KMS-11 (cell line): Measurements from ENCODE around the gene FAM156A.

ENCODE experiments used
- H2AFZ ChIP-seq: fragments of 200-600 bp; sonication (generic); 2 replicates; pipeline ENCODE4 v1.6.1; 2016; ENCODE audit warnings: antibody characterized with exemption, mixed run types, low read depth
- H3K27ac ChIP-seq: fragments of 200-600 bp; sonication (generic); 2 replicates; pipeline ENCODE4 v1.6.1; 2016; ENCODE audit warnings: mild to moderate bottlenecking, mixed run types
- H3K27me3 ChIP-seq: fragments of 200-600 bp; sonication (generic); 2 replicates; pipeline ENCODE4 v1.6.1; 2017; ENCODE audit warnings: mild to moderate bottlenecking, low read depth, mixed run types, moderate library complexity; ENCODE audit not compliant: insufficient read depth
- H3K36me3 ChIP-seq: fragments of 200-600 bp; sonication (generic); 2 replicates; pipeline ENCODE4 v1.6.1; 2017; ENCODE audit warnings: mild to moderate bottlenecking, mixed run types; ENCODE audit not compliant: insufficient read depth
- H3K4me1 ChIP-seq: fragments of 200-600 bp; sonication (generic); 2 replicates; pipeline ENCODE4 v1.6.1; 2016; ENCODE audit warnings: mild to moderate bottlenecking, low read depth, mixed run types; ENCODE audit not compliant: poor library complexity, severe bottlenecking
- H3K4me2 ChIP-seq: fragments of 200-600 bp; sonication (generic); 2 replicates; pipeline ENCODE4 v1.7.0; 2016; ENCODE audit warnings: mild to moderate bottlenecking, mixed run types
- H3K4me3 ChIP-seq: fragments of 200-600 bp; sonication (generic); IDR thresholded peaks from 2 replicates; pipeline ENCODE4 v1.6.1; 2017; ENCODE audit warnings: low read depth, low read length, mixed read lengths; ENCODE audit not compliant: insufficient read depth
- H3K79me2 ChIP-seq: fragments of 200-600 bp; sonication (generic); 2 replicates; pipeline ENCODE4 v1.6.1; 2016; ENCODE audit warnings: low read depth, mixed run types; ENCODE audit not compliant: insufficient read depth
- H3K9ac ChIP-seq: fragments of 200-600 bp; sonication (generic); 2 replicates; pipeline ENCODE4 v1.6.1; 2016; ENCODE audit warnings: mild to moderate bottlenecking, mixed run types
- H4K20me1 ChIP-seq: fragments of 200-600 bp; sonication (generic); 2 replicates; pipeline ENCODE4 v1.6.1; 2016; ENCODE audit warnings: mild to moderate bottlenecking, mixed run types; ENCODE audit not compliant: insufficient read depth
- TF ChIP-seq, protein P1 (sequence below): fragments of 200-600 bp; sonication (generic); conservative IDR thresholded peaks from 2 replicates; pipeline ENCODE4 v1.6.1; 2017; ENCODE audit warnings: low read depth, mild to moderate bottlenecking, antibody characterized with exemption, low read length, moderate library complexity, mixed read lengths

The FAM156A gene

GRCh38 chrX:53001958-53002357 lies 43.6 kb upstream of the FAM156A start:
- no peaks in the 10 kb centered on the region for H3K27me3 ChIP-seq
- no peak overlapping the region for H3K4me2 ChIP-seq

DNA sequence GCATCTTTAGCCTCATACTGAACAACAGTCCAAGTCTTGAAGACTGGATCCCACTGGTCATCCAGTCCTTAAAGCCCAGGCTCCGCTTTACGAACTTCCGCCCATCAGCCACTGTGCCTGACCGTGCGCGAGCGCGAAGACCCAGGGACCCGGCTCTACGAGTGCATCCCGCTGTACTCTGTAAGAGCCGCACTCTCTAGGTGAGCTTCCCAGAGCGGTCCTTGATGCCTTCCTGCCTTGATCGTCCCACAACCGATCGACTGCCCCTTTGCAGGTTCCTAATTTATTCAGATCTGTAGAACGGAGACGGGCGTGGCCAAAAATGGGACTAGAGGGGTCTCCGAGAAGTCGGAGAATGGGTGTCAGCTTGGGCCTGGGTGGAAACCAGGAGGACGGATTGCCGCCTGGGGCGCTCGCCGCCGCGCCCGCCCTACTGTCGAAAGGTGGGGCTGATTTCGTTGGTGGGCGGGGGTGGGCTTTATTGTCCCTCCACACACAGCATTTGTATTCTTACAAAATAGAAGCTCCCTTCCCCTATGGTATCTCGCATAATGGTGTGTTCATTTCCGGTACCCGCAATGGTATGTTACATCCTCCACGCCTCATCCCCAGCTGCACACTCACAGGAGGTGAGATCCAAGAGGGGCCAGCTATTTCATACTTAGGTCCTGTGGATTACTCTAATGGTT lies 42.3 kb upstream of the FAM156A start:
- no peaks in the 10 kb centered on the region for H3K27me3 ChIP-seq
- no peak overlapping the region for H2AFZ ChIP-seq
- no peak overlapping the region for H3K9ac ChIP-seq
- no peaks in the 10 kb centered on the region for H4K20me1 ChIP-seq
- TF ChIP-seq, protein P1, sequence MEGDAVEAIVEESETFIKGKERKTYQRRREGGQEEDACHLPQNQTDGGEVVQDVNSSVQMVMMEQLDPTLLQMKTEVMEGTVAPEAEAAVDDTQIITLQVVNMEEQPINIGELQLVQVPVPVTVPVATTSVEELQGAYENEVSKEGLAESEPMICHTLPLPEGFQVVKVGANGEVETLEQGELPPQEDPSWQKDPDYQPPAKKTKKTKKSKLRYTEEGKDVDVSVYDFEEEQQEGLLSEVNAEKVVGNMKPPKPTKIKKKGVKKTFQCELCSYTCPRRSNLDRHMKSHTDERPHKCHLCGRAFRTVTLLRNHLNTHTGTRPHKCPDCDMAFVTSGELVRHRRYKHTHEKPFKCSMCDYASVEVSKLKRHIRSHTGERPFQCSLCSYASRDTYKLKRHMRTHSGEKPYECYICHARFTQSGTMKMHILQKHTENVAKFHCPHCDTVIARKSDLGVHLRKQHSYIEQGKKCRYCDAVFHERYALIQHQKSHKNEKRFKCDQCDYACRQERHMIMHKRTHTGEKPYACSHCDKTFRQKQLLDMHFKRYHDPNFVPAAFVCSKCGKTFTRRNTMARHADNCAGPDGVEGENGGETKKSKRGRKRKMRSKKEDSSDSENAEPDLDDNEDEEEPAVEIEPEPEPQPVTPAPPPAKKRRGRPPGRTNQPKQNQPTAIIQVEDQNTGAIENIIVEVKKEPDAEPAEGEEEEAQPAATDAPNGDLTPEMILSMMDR, result no peak
- no peaks in the 10 kb centered on the region for H3K79me2 ChIP-seq
- H3K4me3 ChIP-seq, result no peak overlapping the region
- H3K4me1 ChIP-seq, result peaks cover 5% of the 10 kb centered on the region
- H3K36me3 ChIP-seq, result no peaks in the 10 kb centered on the region
- H3K27ac ChIP-seq, result no peak overlapping the region
- no peak overlapping the region for H3K4me2 ChIP-seq

More at GRCh38 chrX:53001958-53002357, 43.6 kb upstream of the FAM156A start:
- Histone ChIP-seq H3K4me3 (no peak overlapping the region), H3K79me2 (no peaks in the 10 kb centered on the region), H2AFZ (no peak overlapping the region), H3K4me1 (no peaks in the 10 kb centered on the region), H4K20me1 (no peaks in the 10 kb centered on the region), H3K36me3 (no peaks in the 10 kb centered on the region), H3K9ac (no peak overlapping the region), H3K27ac (no peak overlapping the region)
- TF ChIP-seq, protein P1, result no peak

DNA sequence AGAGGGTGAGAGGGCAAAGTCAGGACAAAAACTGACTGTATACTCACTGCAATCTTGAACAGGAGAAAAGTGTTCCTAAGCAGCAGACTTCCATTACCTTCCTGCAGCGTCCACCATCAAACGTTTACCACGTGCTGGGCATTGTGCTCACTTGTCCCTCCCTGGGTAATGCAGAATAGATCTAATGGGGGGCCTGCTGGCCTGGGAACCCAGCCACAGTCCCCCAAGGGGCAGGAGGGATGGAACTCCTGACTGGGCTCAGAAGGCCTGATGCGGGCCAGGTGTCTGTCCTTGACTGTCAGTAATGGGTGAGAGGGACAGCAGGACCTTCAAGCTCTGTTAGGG lies 37.6 kb upstream of the FAM156A start:
- Histone ChIP-seq H2AFZ (peak overlapping the region; percentile 86), H3K79me2 (peaks cover 9% of the 10 kb centered on the region; the same call in 1 of the 2 replicates), H3K9ac (peak overlapping the region; percentile 83; the same call in 1 of the 2 replicates), H3K36me3 (no peaks in the 10 kb centered on the region), H4K20me1 (no peaks in the 10 kb centered on the region), H3K27ac (peak overlapping the region; percentile 82; the same call in 1 of the 2 replicates), H3K4me1 (peaks cover 13% of the 10 kb centered on the region), H3K27me3 (no peaks in the 10 kb centered on the region), H3K4me2 (peak overlapping the region; percentile 60), H3K4me3 (no peak overlapping the region)
- TF ChIP-seq, protein P1, result 0 out of 2 replicates have a peak, but pooled peaks have one; percentile 38

DNA sequence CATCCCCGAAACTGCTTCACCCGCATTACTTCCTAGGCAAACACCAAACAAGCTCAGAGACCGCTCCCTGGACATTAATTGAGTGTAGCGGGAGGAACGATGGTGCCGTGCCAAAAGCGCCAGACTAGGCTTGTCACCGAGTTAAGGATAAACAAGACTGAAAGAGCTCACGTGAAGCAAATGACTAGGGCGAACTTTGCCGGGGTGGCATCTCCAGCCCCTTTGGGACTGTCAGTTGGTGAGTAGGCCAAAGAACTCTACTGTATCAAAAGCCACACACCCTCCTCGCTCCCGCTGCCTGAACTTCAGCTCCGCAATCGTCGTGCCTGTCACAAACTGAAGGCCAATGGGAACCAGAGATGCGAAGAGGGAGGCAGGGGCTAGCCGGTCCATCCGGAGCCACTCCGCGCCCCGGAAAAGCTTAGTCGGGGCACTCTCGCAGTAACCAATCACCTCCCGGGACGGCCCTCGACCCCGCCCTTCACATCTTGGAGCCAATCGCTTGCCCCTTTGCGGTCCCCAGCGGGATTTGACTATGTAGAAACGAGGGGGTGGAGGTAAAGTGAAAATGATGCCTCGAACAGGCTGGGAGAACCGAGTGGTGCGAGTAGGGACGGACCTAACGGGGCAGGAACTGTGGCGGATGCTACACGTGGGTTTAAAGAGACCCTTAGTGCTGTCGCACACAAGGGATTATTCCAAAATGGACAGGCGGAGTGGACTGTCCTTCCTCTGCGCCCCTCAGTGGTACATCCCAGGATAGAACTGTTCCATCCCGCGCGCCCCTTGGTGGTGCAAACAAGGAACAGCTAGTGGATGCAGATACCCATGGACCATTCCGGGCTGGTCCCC lies 37.0 kb upstream of the FAM156A start:
- Histone ChIP-seq H3K27me3 (no peaks in the 10 kb centered on the region), H3K4me3 (no peak overlapping the region), H3K36me3 (no peaks in the 10 kb centered on the region), H4K20me1 (no peaks in the 10 kb centered on the region), H3K9ac (peak overlapping the region; percentile 83), H3K27ac (peak overlapping the region; percentile 82), H3K79me2 (peaks cover 9% of the 10 kb centered on the region; the same call in 1 of the 2 replicates), H3K4me2 (peak overlapping the region; percentile 88), H3K4me1 (peaks cover 13% of the 10 kb centered on the region), H2AFZ (peak overlapping the region; percentile 86)
- TF ChIP-seq, protein P1, result peak; percentile 66; the same call in 1 of the 2 replicates
